ENCODE data around the gene TLDC2. TPM values are rescaled to one million over a fixed set of nuclear protein-coding genes. Genes with fewer than 3 reads are reported as not detected.

The TLDC2 gene
- total and polyA plus RNA-seq, 4 donors: 0.05 to 0.33 (median 0.08) TPM; not detected in 1

- Histone ChIP-seq H3K27ac (ENCODE audit: low read depth in 1 of 2, low read length in 2 of 2) (no peak overlapping the region), H3K4me1 (ENCODE audit: control insufficient read depth in 4 of 4, insufficient read depth in 4 of 4, low read length in 3 of 4) (peaks cover 0 to 5% (median 2%) of the 10 kb centered on the region in 4 donors), H3K36me3 (ENCODE audit: control insufficient read depth in 4 of 4, insufficient read depth in 3 of 4, low read depth in 1 of 4, low read length in 3 of 4) (peaks cover 4 to 26% (median 14%) of the 10 kb centered on the region in 4 donors), H3K9me3 (ENCODE audit: control insufficient read depth in 4 of 4, low read length in 3 of 4) (no peaks in the 10 kb centered on the region), H3K4me3 (ENCODE audit: low read depth in 1 of 3, low read length in 3 of 3) (no peak overlapping the region), H3K9ac (ENCODE audit: low read depth in 1 of 2, low read length in 2 of 2) (no peak overlapping the region), H3K27me3 (ENCODE audit: control insufficient read depth in 4 of 4, insufficient read depth in 4 of 4, low read length in 3 of 4) (no peaks in the 10 kb centered on the region)
- DNase-seq (ENCODE audit: low spot score): no peak
- TF ChIP-seq JUND (IDR thresholded peaks at IDR 0.05): no peak
- 91% methylated on average over 15 of the region's 15 CpGs for WGBS
Observed at GRCh38 chr20:36888880-36889516, 13.1 kb downstream of the TLDC2 start.

- H3K4me3 ChIP-seq (ENCODE audit: low read depth in 1 of 3, low read length in 3 of 3): no peak overlapping the region
- H3K27ac ChIP-seq (ENCODE audit: low read depth in 1 of 2, low read length in 2 of 2): no peak overlapping the region
- H3K9ac ChIP-seq (ENCODE audit: low read depth in 1 of 2, low read length in 2 of 2): no peak overlapping the region
- DNase-seq (ENCODE audit: low spot score): no peak
- no peaks in the 10 kb centered on the region for H3K27me3 ChIP-seq (ENCODE audit: control insufficient read depth in 4 of 4, insufficient read depth in 4 of 4, low read length in 3 of 4)
- TF ChIP-seq FOXA1 (IDR thresholded peaks at IDR 0.05) (no peak), TAF1 (conservative IDR thresholded peaks at IDR 0.05) (no peak), GABPA (IDR thresholded peaks at IDR 0.05 in 1 of 2, conservative IDR thresholded peaks at IDR 0.05 in 1 of 2) (no peak), FOXA2 (IDR thresholded peaks at IDR 0.05) (no peak), YY1 (IDR thresholded peaks at IDR 0.05) (no peak), HNF4A (conservative IDR thresholded peaks at IDR 0.05) (no peak), REST (IDR thresholded peaks at IDR 0.05) (no peak), JUND (IDR thresholded peaks at IDR 0.05) (no peak), RAD21 (IDR thresholded peaks at IDR 0.05) (no peak), NR2F2 (IDR thresholded peaks at IDR 0.05) (no peak), HNF4G (IDR thresholded peaks at IDR 0.05) (no peak), MAX (IDR thresholded peaks at IDR 0.05) (no peak), SP1 (IDR thresholded peaks at IDR 0.05) (no peak), ATF3 (IDR thresholded peaks at IDR 0.05) (no peak), ZBTB33 (IDR thresholded peaks at IDR 0.05) (no peak)
- TF ChIP-seq, protein P1, sequence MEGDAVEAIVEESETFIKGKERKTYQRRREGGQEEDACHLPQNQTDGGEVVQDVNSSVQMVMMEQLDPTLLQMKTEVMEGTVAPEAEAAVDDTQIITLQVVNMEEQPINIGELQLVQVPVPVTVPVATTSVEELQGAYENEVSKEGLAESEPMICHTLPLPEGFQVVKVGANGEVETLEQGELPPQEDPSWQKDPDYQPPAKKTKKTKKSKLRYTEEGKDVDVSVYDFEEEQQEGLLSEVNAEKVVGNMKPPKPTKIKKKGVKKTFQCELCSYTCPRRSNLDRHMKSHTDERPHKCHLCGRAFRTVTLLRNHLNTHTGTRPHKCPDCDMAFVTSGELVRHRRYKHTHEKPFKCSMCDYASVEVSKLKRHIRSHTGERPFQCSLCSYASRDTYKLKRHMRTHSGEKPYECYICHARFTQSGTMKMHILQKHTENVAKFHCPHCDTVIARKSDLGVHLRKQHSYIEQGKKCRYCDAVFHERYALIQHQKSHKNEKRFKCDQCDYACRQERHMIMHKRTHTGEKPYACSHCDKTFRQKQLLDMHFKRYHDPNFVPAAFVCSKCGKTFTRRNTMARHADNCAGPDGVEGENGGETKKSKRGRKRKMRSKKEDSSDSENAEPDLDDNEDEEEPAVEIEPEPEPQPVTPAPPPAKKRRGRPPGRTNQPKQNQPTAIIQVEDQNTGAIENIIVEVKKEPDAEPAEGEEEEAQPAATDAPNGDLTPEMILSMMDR (IDR thresholded peaks at IDR 0.05; ENCODE audit: low read depth, low read length, missing input control): no peak
- WGBS: 93% methylated on average over 9 of the region's 9 CpGs
- H3K9me3 ChIP-seq (ENCODE audit: control insufficient read depth in 4 of 4, low read length in 3 of 4): no peaks in the 10 kb centered on the region
- H3K36me3 ChIP-seq (ENCODE audit: control insufficient read depth in 4 of 4, insufficient read depth in 3 of 4, low read depth in 1 of 4, low read length in 3 of 4): peaks cover 5 to 29% (median 18%) of the 10 kb centered on the region in 4 donors
- H3K4me1 ChIP-seq (ENCODE audit: control insufficient read depth in 4 of 4, insufficient read depth in 4 of 4, low read length in 3 of 4): peaks cover 0 to 5% (median 2%) of the 10 kb centered on the region in 4 donors
Observed at GRCh38 chr20:36890586-36890985, 14.6 kb downstream of the TLDC2 start.
